LNCAP (cell line): Measurements from ENCODE around the gene PDE2A.

Experiments
- CTCF ChIP-seq: fragments of 450-650 bp; IDR thresholded peaks from 2 replicates; pipeline ENCODE4 v1.5.1; 2017; ENCODE audit warnings: mild to moderate bottlenecking

The PDE2A gene

GRCh38 chr11:72652133-72652532 is 22.1 kb downstream of the PDE2A start:
- no peak for TF ChIP-seq CTCF

GRCh38 chr11:72649215-72649976 is 24.8 kb downstream of the PDE2A start:
- TF ChIP-seq CTCF: no peak

- no peak for TF ChIP-seq CTCF
Observed at GRCh38 chr11:72648384-72649136, 25.7 kb downstream of the PDE2A start.

GRCh38 chr11:72647882-72648281 is 26.3 kb downstream of the PDE2A start:
- no peak for TF ChIP-seq CTCF

- TF ChIP-seq CTCF: no peak
Observed at GRCh38 chr11:72646472-72646871, 27.8 kb downstream of the PDE2A start.

GRCh38 chr11:72646024-72646423 is 28.2 kb downstream of the PDE2A start:
- TF ChIP-seq CTCF: no peak

GRCh38 chr11:72643547-72643946 is 30.7 kb downstream of the PDE2A start:
- no peak for TF ChIP-seq CTCF
